HG03175 (cell line): ENCODE measurements around the gene TFCP2L1.

Source experiments
- ATAC-seq: cut with Tn5 transposase; IDR thresholded peaks from one replicate; pipeline ENCODE4 v1.9.1; 2021; ENCODE audit warnings: mild to moderate bottlenecking, moderate library complexity; ENCODE audit not compliant: unreplicated experiment

TFCP2L1 gene

DNA sequence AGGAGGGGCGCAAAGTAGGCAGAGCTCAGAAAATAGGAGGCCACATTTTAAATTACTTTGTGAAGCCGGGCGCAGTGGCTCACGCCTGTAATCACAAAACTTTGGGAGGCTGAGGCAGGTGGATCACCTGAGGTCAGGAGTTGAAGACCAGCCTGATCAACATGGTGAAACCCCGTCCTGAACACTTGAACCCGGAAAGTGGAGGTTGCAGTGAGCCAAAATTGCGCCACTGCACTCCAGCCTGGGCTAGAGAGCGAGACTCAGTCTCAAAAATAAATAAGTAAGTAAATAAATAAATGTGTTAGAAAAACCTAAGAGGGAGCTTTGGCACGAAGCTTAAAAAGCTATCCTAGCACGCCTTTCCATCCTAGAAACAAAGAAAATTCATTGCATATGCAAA lies 105.5 kb downstream of the TFCP2L1 start:
- no peak for ATAC-seq

DNA sequence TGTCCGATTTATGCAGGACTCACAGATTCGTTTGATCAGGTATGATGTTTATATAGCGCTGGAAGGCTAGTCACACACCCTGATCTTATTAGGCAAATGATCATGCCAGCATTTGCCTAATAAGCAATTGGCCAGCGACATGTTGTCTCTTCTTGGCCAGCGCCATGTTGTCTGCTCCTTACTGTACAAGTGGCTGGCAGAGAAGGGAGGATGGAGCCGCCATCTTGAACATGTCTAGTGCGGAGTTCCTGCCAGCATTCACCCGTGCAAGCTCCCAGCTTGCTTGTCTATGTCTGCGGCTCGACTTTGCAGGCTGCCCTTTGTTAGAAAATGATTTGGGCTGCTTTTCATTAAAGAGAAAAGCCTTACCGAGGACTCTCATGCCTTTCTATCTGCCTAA lies 106.3 kb downstream of the TFCP2L1 start:
- ATAC-seq: no peak

DNA sequence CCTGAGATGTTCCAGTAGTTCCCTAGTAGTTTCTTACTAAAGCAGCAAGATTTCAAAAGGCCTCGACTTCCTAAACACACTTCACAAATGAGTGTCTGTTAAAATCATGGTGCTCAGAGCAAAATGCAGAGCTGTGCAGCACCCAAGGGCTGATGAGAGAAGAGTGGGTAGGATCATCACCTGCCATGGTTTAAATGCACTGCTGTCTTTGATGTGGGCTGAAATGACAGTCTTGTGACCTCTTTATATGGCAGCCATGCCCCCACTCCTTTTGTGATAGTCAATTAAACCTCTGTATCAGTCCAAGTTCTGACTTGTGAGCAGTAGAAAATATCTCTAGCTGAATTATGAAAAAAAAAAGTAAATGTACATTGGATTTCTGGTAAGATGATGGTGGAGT lies 107.1 kb downstream of the TFCP2L1 start:
- no peak for ATAC-seq

DNA sequence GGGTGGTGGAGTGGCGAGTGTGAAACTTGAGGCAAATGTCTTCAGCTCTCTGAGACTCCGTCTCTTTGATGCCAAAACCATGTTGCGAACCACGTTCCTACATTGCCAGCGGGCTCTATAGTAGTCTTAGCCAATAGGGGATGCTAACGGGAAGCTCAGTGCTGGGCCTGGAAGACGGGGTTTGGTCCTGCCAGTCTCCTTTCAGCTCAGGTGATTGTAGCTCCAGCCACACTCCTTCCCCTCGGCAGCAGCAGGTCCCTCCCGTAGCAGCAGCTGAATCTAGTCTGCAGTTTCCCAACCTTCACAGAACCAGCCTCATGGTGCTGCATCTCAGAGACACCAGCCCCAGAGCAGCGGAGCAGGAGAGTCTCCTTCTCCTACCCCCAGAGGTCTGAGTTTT lies 109.7 kb downstream of the TFCP2L1 start:
- ATAC-seq: no peak

DNA sequence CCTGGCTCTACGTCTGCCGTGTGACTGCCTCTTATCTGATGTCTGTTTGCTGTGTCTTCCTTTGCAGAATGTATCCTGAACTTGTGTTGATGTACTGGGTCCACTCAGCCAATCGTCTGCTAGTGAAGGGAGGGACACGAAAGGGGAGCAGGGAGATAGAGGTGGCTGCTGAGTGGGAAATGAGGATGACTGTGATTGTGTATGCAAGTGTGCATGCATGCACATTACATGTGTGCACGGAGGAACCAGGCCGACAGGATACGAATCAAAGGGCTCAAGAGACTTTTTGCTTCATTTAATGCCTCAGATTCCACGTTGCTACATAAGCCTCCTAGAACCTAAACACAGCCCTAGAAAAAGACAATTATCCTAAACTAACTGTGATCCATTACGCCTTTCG lies 111.2 kb downstream of the TFCP2L1 start:
- ATAC-seq: no peak

DNA sequence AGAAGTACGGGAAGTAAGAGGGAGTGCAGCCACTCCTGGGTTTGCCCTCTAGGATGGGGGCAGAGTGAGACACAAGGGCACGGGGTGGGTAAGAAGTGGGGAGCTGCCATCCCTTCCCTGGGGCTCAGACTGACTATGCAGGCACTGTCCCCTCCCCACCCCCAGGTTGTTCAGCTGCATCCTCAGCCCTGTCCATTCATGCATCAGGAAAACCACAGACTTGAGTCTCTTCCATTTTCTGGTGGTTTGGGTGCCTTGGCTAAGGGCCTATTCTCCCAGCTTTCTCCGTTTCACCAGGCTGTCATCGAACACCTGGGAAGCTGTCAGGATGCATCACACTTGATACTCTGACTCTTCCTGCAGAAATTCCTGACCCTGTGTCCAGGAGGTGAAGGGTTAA lies 111.9 kb downstream of the TFCP2L1 start:
- no peak for ATAC-seq

DNA sequence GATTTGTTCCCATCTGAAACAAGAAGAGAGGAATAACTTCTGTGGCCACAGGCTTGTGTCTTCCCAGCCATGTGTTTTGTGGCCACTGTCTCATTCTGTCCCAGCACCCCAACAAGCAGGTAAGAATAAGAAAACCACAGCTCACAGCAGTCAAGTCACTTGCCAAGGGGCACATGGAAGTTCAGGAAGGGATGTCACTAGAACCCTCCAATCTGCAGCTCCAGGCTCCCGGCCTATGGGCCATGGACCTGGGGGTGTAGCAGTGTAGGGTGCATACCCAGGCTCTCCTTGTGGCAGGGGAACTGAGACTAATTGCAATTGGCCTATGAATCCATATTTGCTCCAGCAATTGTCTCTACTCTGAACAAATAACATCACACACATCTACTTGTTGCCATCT lies 112.5 kb downstream of the TFCP2L1 start:
- ATAC-seq: no peak

DNA sequence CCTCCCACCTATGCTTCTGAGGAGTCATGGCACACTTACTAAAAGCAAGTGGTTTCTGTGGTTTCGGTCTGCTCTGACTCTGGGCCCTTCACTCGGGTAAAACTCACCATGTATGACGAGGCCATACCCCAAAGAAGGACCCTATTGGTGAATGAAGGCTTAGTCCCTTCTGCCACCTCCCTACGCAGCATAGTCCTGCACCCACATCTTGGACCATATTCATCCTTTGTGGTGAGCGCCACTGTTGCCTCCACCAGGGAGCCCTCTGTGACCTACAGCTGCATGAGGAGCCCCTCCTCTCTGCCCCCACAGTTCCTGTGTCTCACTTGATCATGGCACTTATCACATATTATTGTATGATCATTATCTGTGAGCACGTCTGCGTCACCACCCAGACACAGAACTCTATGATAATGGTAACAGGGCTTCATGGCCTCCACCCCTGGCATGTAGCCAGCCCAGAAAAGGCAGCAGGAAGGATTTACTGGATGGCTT lies 113.3 kb downstream of the TFCP2L1 start:
- ATAC-seq: no peak

DNA sequence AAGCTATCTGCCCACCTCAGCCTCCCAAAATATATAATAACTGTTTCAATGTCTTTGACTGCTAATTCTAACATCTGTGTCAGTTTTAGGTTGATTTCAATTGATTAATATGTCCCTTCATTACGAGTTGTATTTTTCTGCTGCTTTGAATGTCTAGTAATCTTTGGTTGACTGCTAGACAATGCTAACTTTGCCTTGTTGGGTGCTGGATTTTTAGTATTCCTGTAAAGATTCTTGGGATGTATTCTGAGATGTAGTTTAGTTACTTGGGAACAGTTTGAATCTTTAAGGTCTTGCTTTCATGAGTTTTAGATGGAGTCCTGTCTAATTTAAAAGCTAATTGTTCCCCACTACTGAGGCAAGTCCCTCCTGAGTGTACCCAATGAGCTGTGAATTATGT lies 114.4 kb downstream of the TFCP2L1 start:
- ATAC-seq: no peak

DNA sequence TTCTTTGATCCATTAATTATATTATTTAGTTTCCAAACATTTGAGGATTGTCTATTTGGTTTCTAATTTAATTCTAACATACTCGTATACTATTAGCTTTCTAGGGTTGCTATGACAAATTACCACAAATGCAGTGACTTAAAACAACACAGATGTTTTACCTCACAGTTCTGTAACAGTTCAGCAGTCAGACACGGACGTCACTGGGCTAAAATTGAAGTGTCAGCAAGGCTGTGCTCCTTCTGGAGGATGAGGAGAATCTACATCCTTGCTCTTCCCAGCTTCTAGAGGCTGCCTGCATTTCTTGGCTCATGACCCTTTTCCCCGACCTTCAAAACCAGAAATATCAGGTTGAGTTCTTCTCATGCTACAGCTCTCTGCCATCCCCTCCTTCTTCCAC lies 117.6 kb downstream of the TFCP2L1 start:
- ATAC-seq: no peak
